GM18505 (cell line): ENCODE results near the gene SLC25A22.

Experiments used
- ATAC-seq: cut with Tn5 transposase; IDR thresholded peaks from one replicate; pipeline ENCODE4 v1.9.1; 2021; ENCODE audit not compliant: unreplicated experiment
- POLR2A ChIP-seq: IDR thresholded peaks from 4 replicates; pipeline ENCODE4 v1.6.1; 2011; ENCODE audit warnings: borderline replicate concordance; ENCODE audit not compliant: insufficient read depth, insufficient read length; ENCODE audit errors: extremely low read depth

Gene SLC25A22

GRCh38 chr11:776561-777287 lies 21.4 kb downstream of the SLC25A22 start:
- no peak for TF ChIP-seq POLR2A
- ATAC-seq = peak; percentile 31

GRCh38 chr11:776263-776560 lies 21.9 kb downstream of the SLC25A22 start:
- no peak for TF ChIP-seq POLR2A
- no peak for ATAC-seq

GRCh38 chr11:774873-775592 lies 23.0 kb downstream of the SLC25A22 start:
- no peak for TF ChIP-seq POLR2A
- no peak for ATAC-seq

- TF ChIP-seq POLR2A = no peak
- no peak for ATAC-seq
Measured at GRCh38 chr11:773830-774229, 24.3 kb downstream of the SLC25A22 start.

GRCh38 chr11:773425-773824 lies 24.7 kb downstream of the SLC25A22 start:
- TF ChIP-seq POLR2A = no peak
- no peak for ATAC-seq

- no peak for ATAC-seq
- TF ChIP-seq POLR2A = no peak
Measured at GRCh38 chr11:772429-773390, 25.4 kb downstream of the SLC25A22 start.

GRCh38 chr11:771617-772204 lies 26.4 kb downstream of the SLC25A22 start:
- ATAC-seq = no peak
- TF ChIP-seq POLR2A = no peak

GRCh38 chr11:770642-771616 lies 27.2 kb downstream of the SLC25A22 start:
- no peak for TF ChIP-seq POLR2A
- ATAC-seq = no peak

- TF ChIP-seq POLR2A = no peak
- no peak for ATAC-seq
Measured at GRCh38 chr11:769887-770641, 28.0 kb downstream of the SLC25A22 start.

GRCh38 chr11:767238-767637 lies 30.8 kb downstream of the SLC25A22 start:
- ATAC-seq = no peak
- no peak for TF ChIP-seq POLR2A

- TF ChIP-seq POLR2A = no peak
Measured at GRCh38 chr11:766936-767210, 31.2 kb downstream of the SLC25A22 start.

More at GRCh38 chr11:766936-767210, 31.2 kb downstream of the SLC25A22 start:
- no peak for ATAC-seq
